Skeletal muscle tissue (tissue), 4 donors: Measurements from ENCODE around the gene SNX10. TPM values are rescaled to one million over a fixed set of nuclear protein-coding genes. Genes with fewer than 3 reads are reported as not detected.

Source experiments
- H3K27ac ChIP-seq: one replicate; pipeline ENCODE4 v1.7.0; 2013; ENCODE audit warnings: mild to moderate bottlenecking, low read depth, low read length, inconsistent platforms
- H3K27me3 ChIP-seq, 3 donors: one replicate each; pipeline ENCODE4 v1.7.0; 2013; ENCODE audit warnings: low read length in 3 of 3; ENCODE audit not compliant: control insufficient read depth in 3 of 3, insufficient read depth in 3 of 3
- H3K36me3 ChIP-seq, 3 donors: one replicate each; pipeline ENCODE4 v1.7.0; 2013; ENCODE audit warnings: low read length in 3 of 3; ENCODE audit not compliant: control insufficient read depth in 3 of 3, insufficient read depth in 3 of 3
- H3K4me1 ChIP-seq, 3 donors: one replicate each; pipeline ENCODE4 v1.7.0; 2013; ENCODE audit warnings: low read length in 3 of 3, mild to moderate bottlenecking in 3 of 3; ENCODE audit not compliant: control insufficient read depth in 3 of 3, insufficient read depth in 3 of 3
- H3K4me3 ChIP-seq, 3 donors: one replicate each; pipeline ENCODE4 v1.7.0; 2013; ENCODE audit warnings: low read length in 3 of 3
- H3K9ac ChIP-seq, 3 donors: one replicate each; pipeline ENCODE4 v1.7.0; 2013; ENCODE audit warnings: low read length in 3 of 3, mild to moderate bottlenecking in 3 of 3, moderate library complexity in 2 of 3, low read depth in 1 of 3
- H3K9me3 ChIP-seq, 3 donors: one replicate each; pipeline ENCODE4 v1.7.0; 2013; ENCODE audit warnings: low read length in 3 of 3; ENCODE audit not compliant: control insufficient read depth in 3 of 3
- total RNA-seq: library from RNA; depleted of rRNA; stranded (reverse); fragments of >200 nt; gene quantifications from one replicate; pipeline ENCODE4 v1.2.3, GENCODE V29; 2014
- donor health status: Osteomylitis.

The SNX10 gene
- total RNA-seq, 1 donor from 2014 or later: 2.6 TPM

DNA sequence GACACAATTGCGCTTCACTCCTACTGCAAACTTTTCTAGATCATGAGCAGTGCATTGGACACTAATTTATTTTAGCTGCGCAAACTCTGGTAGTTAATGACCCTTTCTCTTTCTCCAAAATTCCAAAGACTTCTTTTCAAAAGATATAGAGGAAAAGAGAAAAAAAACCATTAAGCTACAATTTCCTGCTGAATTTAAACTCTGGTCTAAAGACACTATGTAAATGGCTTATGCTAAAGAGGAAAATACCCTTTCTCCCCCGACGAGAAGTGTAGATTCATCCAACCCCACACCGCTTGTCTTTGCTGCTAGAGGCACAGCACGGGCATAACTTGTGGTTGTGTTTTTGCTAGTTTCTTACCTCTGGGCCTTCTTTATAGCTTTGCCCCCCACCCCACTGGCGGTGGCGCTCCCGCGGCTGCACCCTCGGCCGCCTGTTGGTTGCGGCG is 84.1 kb downstream of the SNX10 start:
- Histone ChIP-seq H3K4me3 (peak overlapping the region; percentile 12 to 32 (median 14)), H3K9me3 (peaks cover 0 to 2% (median 0%) of the 10 kb centered on the region in 3 donors), H3K4me1 (peaks cover 5 to 11% (median 11%) of the 10 kb centered on the region in 3 donors), H3K27me3 (peaks cover 34 to 60% (median 53%) of the 10 kb centered on the region in 3 donors), H3K36me3 (no peaks in the 10 kb centered on the region), H3K27ac (no peak overlapping the region), H3K9ac (no peak overlapping the region)

DNA sequence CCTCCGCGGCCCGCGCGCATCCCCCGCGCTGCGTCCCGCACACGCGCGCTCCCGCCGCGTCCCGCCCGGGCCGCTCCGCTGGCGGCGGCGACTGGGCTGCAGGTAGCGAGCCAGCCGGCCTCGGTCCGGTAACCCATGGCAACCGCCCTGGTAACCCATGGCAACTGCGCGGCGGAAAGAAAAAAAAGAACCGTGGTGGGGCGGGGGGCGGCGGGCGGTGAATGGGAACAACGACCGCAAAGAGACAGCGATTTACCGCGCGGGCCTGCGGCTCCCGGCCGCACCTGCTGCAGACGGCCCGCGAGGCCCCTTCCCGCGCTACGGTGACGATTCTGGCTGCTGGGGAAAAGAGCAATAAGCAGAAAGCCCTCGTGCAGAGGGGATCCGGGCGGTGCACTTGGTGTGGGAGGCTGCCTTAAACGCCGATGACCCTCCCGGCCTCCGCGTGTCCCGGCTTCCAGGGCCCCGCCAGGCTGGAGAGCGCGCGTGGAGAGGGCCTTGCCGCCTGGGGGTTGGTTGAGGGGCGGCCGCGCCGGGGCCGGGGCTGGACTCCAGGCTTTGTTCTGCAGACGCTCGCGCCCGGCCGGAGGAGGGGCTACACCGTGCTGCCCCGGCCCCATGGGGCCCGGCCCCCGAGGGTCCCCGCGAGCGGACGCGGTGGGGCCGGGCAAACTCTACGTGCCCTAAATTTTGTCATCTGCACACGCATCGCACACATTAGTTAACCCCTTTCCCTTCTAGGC is 84.7 kb downstream of the SNX10 start:
- H3K27ac ChIP-seq: no peak overlapping the region
- peaks cover 5 to 11% (median 11%) of the 10 kb centered on the region in 3 donors for H3K4me1 ChIP-seq
- H3K9me3 ChIP-seq: peaks cover 0 to 2% (median 0%) of the 10 kb centered on the region in 3 donors
- peaks cover 34 to 60% (median 53%) of the 10 kb centered on the region in 3 donors for H3K27me3 ChIP-seq
- H3K4me3 ChIP-seq: peak overlapping the region; percentile 22 to 58 (median 32)
- no peaks in the 10 kb centered on the region for H3K36me3 ChIP-seq
- peak overlapping the region in 1 of 3 donors; percentile 17 for H3K9ac ChIP-seq

DNA sequence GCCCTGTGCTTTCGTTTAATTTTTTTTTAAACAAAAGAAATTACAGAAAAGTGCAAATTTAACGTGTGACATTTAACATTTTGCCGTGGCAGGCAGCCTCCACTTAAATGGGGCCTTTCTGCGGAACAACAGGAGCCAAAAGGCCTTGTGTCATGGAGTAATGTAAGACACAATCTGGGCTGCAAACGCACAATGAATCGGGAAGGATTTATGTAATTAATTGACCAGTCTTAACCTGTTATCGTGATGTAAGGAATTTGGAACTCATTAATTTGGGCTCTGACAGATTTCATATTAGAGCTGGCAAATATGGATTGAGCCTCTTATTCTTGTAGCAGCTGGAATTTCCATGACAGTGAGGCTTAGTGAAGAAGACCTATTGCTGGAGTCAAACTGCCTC is 86.4 kb downstream of the SNX10 start:
- Histone ChIP-seq H3K9ac (no peak overlapping the region), H3K27me3 (peaks cover 39 to 57% (median 48%) of the 10 kb centered on the region in 3 donors), H3K4me1 (peaks cover 5 to 11% (median 11%) of the 10 kb centered on the region in 3 donors), H3K27ac (no peak overlapping the region), H3K9me3 (peaks cover 0 to 2% (median 0%) of the 10 kb centered on the region in 3 donors), H3K4me3 (no peak overlapping the region), H3K36me3 (no peaks in the 10 kb centered on the region)

DNA sequence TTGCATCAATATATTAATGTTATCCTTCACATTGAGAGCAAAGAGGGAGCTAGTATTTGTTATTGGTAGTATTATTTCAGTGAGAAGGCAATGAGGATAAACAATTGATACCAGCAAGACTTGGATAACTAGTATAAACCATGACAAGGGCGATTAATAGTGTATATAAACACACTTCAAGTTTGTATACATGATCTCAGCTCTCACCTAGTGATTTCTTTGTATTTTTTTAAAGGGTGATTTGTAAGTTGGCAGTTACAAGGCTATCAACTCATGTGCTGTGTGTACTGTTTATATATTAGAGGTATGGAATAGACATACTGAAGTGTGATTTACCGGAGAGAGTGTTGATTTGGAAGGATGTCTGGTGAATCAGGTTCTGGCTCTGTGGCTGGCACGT is 88.0 kb downstream of the SNX10 start:
- H3K36me3 ChIP-seq: no peaks in the 10 kb centered on the region
- no peak overlapping the region for H3K9ac ChIP-seq
- peaks cover 5 to 11% (median 11%) of the 10 kb centered on the region in 3 donors for H3K4me1 ChIP-seq
- peaks cover 36 to 53% (median 37%) of the 10 kb centered on the region in 3 donors for H3K27me3 ChIP-seq
- H3K9me3 ChIP-seq: no peaks in the 10 kb centered on the region
- no peak overlapping the region for H3K4me3 ChIP-seq
- H3K27ac ChIP-seq: no peak overlapping the region

DNA sequence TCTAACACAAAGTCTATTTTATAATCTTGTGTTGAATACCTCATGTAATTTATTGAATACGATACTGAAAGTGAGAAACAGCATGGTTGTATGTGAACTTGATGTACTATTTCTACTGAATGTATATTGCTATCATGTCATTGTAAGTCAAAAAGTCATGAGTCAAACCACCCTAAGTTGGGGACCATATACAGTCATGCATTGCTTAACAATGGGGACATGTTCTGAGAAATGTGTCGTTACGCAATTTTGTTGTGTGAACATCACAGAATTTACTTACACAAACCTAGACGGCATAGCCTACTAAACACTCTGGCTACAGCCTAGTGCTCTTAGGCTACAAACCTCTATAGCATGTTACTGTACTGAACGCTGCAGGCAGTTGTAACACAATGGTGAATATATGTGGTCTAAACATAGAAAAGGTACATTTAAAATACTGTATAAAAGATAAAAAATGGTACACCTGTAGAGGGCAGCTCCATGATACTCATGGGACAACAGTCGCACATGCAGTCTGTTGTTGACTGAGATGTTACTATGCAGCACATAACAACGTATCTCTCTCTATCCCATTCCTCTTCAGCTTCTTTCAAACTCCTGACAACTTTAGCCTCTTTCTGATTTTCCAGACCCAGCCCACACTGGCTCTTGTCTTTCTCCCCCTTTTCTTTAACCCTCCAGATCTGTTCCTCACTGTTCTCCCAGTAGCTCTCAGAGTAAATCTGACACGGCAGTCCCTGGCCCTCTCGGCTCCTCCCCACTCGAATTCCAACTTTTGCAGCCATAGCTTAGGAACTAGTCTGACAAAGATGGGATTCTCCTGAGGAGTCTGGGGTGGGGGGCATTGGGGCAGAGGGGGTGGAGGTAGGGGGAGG is 90.1 kb downstream of the SNX10 start:
- Histone ChIP-seq H3K27me3 (peaks cover 18 to 40% (median 19%) of the 10 kb centered on the region in 3 donors), H3K27ac (no peak overlapping the region)

DNA sequence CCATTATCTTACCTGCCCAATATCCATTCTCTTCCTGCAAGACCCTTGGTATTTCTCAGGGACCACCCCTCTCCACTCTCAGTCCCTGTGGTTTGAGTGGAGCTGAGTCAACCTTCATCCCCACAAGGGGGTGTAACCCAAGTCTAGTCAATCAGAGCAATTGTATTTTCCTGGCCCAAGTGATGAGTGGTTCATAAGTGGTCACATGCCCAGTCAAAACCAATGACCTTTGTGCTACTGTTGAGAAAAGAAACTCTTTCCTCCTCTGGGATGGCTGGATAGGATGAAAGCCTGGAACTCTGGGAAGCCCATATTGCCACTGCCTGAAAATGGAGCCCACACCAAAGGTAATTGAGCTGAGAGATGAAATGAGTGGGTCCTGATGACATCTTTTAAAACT is 93.6 kb downstream of the SNX10 start:
- no peak overlapping the region for H3K27ac ChIP-seq
- H3K27me3 ChIP-seq: peaks cover 3 to 16% (median 13%) of the 10 kb centered on the region in 3 donors
- H3K9me3 ChIP-seq: no peaks in the 10 kb centered on the region
- no peaks in the 10 kb centered on the region for H3K4me1 ChIP-seq
- no peak overlapping the region for H3K4me3 ChIP-seq
- H3K36me3 ChIP-seq: no peaks in the 10 kb centered on the region
- H3K9ac ChIP-seq: no peak overlapping the region

More for the DNA sequence above, 90.1 kb downstream of the SNX10 start:
- Histone ChIP-seq H3K4me3 (no peak overlapping the region), H3K9ac (no peak overlapping the region), H3K9me3 (no peaks in the 10 kb centered on the region), H3K36me3 (no peaks in the 10 kb centered on the region), H3K4me1 (peaks cover under 1 to 2% (median under 1%) of the 10 kb centered on the region in 3 donors)

DNA sequence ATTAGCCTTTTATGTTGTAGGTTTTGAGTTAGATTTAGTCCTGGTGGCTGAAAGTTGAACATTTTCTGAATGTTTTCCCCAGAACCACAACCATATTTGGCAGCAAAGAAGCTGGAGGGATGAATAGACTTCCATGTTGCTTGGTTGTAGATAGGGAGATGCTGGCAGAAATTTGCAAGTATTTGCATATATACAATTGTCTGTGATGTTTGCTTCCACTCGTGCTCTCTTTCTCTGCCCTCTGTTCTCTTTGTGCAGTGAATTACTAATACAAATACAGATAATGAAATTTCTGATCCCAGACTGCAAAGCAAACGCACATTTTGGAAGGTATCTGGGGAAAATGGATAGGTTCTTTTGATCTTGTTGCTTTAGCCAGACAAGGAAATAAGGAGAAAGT is 96.1 kb downstream of the SNX10 start:
- Histone ChIP-seq H3K4me3 (no peak overlapping the region), H3K27me3 (peaks cover 3 to 16% (median 13%) of the 10 kb centered on the region in 3 donors)

DNA sequence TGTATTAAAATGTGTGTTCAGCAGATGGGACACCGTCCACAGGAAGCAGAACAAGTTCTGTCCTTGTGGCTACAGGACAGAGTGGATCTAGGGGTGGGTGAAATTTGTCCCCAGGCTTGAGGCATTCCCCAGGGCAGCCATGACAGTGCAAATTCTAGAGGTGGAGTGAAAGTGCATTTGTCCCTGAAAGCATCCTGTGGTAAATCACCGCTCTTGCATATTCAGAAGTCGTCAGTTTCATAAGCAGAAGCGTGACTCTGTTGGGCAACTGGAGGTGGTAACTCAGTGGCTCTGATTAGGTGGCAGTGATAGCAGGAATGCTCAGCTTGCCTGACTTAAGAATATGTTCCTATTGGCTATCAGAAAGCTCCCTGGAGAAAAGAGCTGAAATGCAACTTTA is 96.6 kb downstream of the SNX10 start:
- H3K9ac ChIP-seq: no peak overlapping the region
- H3K4me3 ChIP-seq: no peak overlapping the region
- peaks cover 3 to 15% (median 11%) of the 10 kb centered on the region in 3 donors for H3K27me3 ChIP-seq
- H3K9me3 ChIP-seq: no peaks in the 10 kb centered on the region
- H3K27ac ChIP-seq: no peak overlapping the region
- no peaks in the 10 kb centered on the region for H3K4me1 ChIP-seq
- H3K36me3 ChIP-seq: no peaks in the 10 kb centered on the region

More for the DNA sequence above, 96.1 kb downstream of the SNX10 start:
- Histone ChIP-seq H3K9me3 (no peaks in the 10 kb centered on the region), H3K4me1 (no peaks in the 10 kb centered on the region), H3K36me3 (no peaks in the 10 kb centered on the region), H3K9ac (no peak overlapping the region), H3K27ac (no peak overlapping the region)

DNA sequence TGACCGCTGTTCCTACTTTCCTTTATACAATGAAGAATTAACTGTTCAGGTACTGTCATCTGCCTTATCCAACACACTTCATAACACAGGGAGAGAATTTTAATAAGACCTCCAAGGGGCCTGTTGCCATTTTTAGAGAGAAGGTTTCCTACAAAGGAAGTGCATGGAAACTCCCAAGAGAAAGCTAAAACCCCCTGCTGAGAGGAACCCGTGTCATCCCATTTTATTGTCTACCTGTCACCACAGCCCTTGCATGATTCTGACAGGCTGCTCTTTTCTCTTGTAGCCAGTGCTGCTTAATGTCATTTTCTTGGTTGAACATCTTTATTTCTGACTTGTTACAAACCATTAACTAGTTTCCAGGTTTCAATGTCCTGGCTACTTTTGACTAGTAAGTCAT is 98.4 kb downstream of the SNX10 start:
- Histone ChIP-seq H3K27ac (no peak overlapping the region), H3K36me3 (no peaks in the 10 kb centered on the region), H3K9me3 (no peaks in the 10 kb centered on the region), H3K4me3 (no peak overlapping the region), H3K4me1 (no peaks in the 10 kb centered on the region), H3K27me3 (peaks cover 3 to 11% (median 6%) of the 10 kb centered on the region in 3 donors), H3K9ac (no peak overlapping the region)
